Medulla oblongata (tissue), 1 donor: ENCODE data around the gene GLI3.

Experiments used
- DNase-seq: peaks from one replicate; pipeline ENCODE4 v3.0.0-alpha.2; 2015; ENCODE audit errors: extremely low spot score

GLI3 gene

GRCh38 chr7:42236266-42236975, 588 bp downstream of the GLI3 start:
- peak; percentile 45 for DNase-seq

GRCh38 chr7:42235741-42236161, 1.3 kb downstream of the GLI3 start:
- DNase-seq = no peak

- DNase-seq = no peak
Measured at GRCh38 chr7:42234736-42235135, 2.3 kb downstream of the GLI3 start.

GRCh38 chr7:42233695-42234331, 3.2 kb downstream of the GLI3 start:
- no peak for DNase-seq

- no peak for DNase-seq
Measured at GRCh38 chr7:42233171-42233570, 3.8 kb downstream of the GLI3 start.

- DNase-seq = no peak
Measured at GRCh38 chr7:42232275-42232674, 4.7 kb downstream of the GLI3 start.

- no peak for DNase-seq
Measured at GRCh38 chr7:42231043-42231787, 5.8 kb downstream of the GLI3 start.

- DNase-seq = no peak
Measured at GRCh38 chr7:42227936-42228591, 8.9 kb downstream of the GLI3 start.

- DNase-seq = no peak
Measured at GRCh38 chr7:42227541-42227935, 9.5 kb downstream of the GLI3 start.

GRCh38 chr7:42227021-42227420, 10.0 kb downstream of the GLI3 start:
- no peak for DNase-seq

- DNase-seq = no peak
Measured at GRCh38 chr7:42226354-42226941, 10.6 kb downstream of the GLI3 start.

GRCh38 chr7:42224391-42225003, 12.5 kb downstream of the GLI3 start:
- DNase-seq = no peak

GRCh38 chr7:42222891-42223290, 14.1 kb downstream of the GLI3 start:
- no peak for DNase-seq

GRCh38 chr7:42222125-42222524, 14.9 kb downstream of the GLI3 start:
- no peak for DNase-seq

- DNase-seq = no peak
Measured at GRCh38 chr7:42221304-42221703, 15.7 kb downstream of the GLI3 start.

- no peak for DNase-seq
Measured at GRCh38 chr7:42219447-42219846, 17.6 kb downstream of the GLI3 start.

- DNase-seq = no peak
Measured at GRCh38 chr7:42218248-42218647, 18.8 kb downstream of the GLI3 start.

- no peak for DNase-seq
Measured at GRCh38 chr7:42217548-42217947, 19.5 kb downstream of the GLI3 start.

GRCh38 chr7:42217053-42217452, 20.0 kb downstream of the GLI3 start:
- no peak for DNase-seq

- DNase-seq = no peak
Measured at GRCh38 chr7:42214060-42214679, 22.8 kb downstream of the GLI3 start.

GRCh38 chr7:42213093-42213492, 23.9 kb downstream of the GLI3 start:
- DNase-seq = no peak
